GM21526 (cell line): ENCODE results near the gene WDR11.

Experiments
- ATAC-seq: cut with Tn5 transposase; IDR thresholded peaks from one replicate; pipeline ENCODE4 v1.9.1; 2021; ENCODE audit warnings: moderate library complexity; ENCODE audit not compliant: unreplicated experiment, low FRiP score

Gene WDR11

GRCh38 chr10:120942806-120943413, 91.7 kb downstream of the WDR11 start:
- ATAC-seq = peak; percentile 80

GRCh38 chr10:120943542-120943941, 92.4 kb downstream of the WDR11 start:
- ATAC-seq = no peak

DNA sequence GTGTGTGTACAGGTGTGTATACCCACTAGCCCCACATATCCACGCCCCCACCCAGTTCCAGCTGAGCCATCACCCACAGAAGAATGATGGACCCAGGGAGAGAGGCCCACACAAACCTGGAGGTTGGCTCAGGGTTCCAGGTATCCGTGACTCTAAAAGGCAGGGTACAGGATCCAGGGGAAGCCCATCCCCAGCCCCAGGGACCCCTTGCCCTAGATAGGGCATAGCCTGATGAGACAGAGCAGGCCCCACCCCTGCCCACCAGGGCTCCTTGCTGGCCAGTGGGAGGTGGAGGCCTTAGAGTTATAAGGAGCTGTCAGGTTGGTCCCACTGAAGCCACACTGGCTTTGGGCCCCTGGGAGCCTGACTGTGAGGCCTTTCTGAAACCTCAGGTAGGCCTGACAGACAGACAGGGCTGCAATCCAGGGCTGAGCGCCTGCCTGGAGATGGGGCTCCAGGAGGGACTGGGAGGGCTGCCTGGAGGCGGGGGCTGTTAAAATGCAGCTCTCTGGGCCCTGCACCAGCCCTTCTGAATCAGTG, 93.5 kb downstream of the WDR11 start:
- no peak for ATAC-seq

- ATAC-seq = no peak
Observed at GRCh38 chr10:120945182-120945581, 94.0 kb downstream of the WDR11 start.

DNA sequence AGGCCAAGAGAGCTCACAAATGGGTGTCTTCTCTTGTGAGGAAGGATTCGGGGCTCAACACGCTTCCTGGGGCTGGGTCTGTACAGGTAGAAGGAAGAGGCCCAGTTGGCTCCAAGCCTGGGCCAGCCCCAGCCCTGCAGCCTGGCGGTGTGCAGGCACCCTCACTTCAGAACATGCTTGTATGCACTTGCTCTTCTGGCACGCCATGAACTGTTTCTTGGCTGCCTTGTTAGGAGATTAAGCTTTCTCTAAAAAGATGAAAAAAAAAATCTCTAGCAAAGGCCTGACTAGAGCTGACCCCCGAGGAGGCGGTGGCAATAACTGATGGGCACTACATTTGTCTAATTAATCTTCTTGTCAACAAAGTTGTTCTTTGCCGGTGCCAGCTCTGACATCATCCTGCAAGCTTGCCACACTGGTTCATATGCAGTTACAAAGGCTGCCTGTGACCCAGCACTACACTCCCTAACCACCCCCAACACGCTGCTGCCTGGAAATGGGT, 94.7 kb downstream of the WDR11 start:
- ATAC-seq = no peak

- ATAC-seq = no peak
Observed at GRCh38 chr10:120946497-120946896, 95.3 kb downstream of the WDR11 start.

- ATAC-seq = peak; percentile 88
Observed at GRCh38 chr10:120948889-120949608, 97.9 kb downstream of the WDR11 start.

GRCh38 chr10:120949609-120950031, 98.5 kb downstream of the WDR11 start:
- no peak for ATAC-seq

DNA sequence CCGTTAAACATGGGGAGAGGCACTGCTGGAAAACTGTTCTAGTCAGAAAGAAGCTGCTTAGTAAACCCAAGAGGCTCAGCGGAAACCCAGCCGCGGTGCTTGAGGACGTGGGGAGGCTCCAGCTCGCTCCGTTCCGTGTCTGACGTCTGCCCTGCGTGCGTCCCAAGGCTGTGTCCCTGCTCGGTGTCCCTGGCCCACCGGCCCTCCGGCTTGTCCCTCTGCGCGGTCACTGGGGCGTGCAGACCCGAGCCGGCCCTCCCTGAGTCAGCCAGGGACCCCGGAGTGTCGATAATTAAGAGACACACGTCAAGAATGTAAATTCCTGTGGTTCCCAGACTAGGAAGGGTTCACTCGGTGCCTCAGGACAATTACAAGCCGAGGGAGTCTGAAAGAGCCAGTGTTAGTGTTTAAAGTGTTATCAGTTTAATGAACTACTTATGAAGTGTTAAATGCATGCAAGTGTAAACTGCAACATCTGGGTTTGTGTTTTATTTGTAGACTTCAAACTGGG, 98.9 kb downstream of the WDR11 start:
- no peak for ATAC-seq

GRCh38 chr10:120951288-120951687, 100.1 kb downstream of the WDR11 start:
- no peak for ATAC-seq

- no peak for ATAC-seq
Observed at GRCh38 chr10:120953897-120954296, 102.7 kb downstream of the WDR11 start.
